GM19467 (cell line): ENCODE data around the gene RNF223.
"Not testable (repeated sequence)": the region's sequence is repeated elsewhere in the genome, so short reads cannot be mapped to it uniquely, and the experiment has no call there.

ENCODE experiments used
- ATAC-seq: cut with Tn5 transposase; IDR thresholded peaks from one replicate; pipeline ENCODE4 v1.9.1; 2021; ENCODE audit warnings: mild to moderate bottlenecking, moderate library complexity; ENCODE audit not compliant: unreplicated experiment

RNF223 gene

DNA sequence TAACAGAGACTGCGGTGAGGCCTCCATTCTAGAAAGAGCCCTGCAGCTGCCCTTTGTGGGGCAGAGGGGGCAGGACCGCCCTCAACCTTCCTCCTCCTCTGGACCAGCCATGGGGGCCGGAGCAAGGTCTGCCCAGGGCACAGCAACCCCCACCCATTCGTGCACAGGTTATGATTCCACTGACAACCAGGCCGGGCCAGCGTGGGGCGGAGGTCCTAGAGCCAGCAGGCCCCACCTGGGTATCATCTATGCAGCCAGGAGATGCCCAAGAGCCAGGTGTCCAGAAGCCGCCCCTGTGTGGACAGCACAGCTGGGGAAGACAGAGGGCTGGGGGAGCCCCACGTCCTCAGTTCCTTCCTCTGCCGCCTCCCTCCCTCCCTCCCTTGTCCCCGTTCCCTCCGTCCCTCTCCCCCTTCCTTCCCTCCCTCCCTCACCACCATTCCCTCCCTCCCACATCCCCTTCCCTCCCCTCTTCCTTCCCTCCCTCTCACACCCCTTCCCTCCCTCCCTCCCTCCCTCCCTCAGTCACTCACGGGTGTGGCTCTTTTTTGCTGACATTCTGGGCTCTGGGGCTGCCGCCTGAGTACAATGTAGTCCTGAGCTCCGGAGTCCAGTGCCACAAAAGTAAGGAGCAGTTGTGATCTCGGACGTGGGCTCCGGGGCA is 12.3 kb downstream of the RNF223 start:
- no peak for ATAC-seq

DNA sequence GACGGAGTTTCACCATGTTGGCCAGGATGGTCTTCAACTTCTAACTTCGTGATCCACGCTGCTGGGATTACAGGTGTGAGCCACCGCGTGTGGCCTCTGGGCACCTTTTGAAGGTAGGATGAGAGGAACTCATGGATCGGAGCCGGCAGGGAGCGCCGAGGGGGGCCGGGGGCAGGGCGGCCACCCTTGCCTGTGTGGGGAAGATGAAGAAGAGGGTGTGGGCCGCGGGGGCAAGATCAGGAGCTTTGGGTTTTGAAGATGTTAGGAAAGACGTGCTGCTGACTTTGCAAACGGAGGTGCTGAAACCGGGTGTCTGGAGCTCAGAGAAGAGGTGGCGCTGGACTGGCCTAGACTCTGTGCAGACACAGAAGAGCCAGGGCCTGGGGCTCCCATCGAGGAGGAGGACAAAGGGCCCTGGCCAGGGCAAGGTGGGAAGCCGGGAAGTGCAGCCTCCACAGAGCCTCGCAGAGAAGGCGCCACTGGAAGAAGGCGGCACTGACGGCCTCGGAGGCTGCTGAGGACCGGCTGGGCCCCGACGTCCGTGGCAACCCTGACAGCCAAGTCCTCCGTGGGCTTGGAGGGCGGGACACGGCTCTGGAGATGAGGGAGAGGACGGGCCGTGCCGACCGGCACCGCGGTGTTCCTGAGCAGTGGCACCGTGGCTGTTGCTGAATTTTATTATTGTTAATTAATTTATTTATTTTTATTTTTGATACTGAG is 13.7 kb downstream of the RNF223 start:
- ATAC-seq: no peak

DNA sequence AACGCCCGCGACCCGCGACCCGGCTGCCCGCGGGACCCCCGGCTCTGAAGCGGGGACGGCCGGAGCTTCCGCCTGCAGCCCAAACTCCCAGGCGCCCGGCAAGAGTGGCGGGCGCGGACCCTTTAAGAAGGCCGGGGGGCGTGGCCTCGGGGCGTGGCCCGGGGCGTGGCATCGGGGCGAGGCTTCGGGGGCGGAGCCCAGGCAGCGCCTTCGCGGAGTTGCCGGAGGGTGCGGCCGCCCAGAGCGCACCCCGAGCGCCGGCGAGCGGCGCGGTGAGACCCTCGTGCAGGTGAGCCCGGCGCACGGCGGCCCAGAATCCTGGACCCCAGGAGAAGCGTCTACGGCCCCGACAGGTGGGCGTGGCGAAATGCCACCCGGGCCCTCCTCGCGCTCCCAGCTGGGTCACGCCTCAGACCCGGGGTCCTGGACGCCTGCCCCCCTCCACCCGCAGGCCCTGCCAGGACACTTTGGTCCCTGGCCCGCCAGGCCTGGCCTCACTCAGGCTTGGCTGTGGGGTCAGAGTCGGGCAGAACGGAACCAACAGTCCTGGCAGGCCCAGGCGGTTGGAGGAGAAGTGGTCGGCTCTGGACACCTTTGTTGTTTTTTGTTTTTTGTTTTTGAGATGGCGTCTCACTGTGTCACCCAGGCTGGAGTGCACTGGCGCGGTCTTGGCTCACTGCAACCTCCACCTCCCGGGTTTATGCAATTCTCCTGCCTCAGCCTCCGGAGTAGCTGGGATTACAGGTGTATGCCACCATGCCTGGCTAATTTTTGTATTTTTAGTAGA is 14.4 kb downstream of the RNF223 start:
- ATAC-seq: peak; percentile 58

DNA sequence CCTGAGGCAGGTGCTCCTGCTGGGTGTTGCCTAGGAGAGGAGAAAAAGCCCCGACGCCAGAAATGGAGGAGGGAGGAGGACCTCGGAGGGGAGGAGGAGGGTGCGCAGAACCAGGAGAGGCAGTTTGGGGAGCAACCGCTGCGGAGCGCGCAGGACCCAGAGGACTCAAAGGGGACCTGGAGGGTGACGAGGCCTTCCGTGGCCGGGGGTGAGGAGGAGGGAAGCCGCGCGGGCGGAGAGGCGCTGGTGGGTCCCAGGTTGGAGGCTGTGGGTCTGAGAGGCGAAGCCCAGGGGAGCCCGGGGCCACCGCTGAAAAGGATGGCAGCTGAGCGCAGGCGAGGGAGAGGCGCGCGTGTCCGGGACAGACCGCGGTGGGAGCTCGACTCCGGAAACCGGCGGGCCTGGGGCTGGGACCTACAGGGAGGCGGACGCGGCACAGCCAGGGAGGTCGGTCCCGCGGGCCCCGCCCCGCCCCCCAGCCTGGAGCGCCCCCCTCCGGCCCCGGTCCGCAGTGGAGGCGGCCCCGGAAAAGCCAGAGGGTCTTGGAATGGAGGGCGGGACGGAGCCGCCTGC is 15.1 kb downstream of the RNF223 start:
- peak; percentile 22 for ATAC-seq

DNA sequence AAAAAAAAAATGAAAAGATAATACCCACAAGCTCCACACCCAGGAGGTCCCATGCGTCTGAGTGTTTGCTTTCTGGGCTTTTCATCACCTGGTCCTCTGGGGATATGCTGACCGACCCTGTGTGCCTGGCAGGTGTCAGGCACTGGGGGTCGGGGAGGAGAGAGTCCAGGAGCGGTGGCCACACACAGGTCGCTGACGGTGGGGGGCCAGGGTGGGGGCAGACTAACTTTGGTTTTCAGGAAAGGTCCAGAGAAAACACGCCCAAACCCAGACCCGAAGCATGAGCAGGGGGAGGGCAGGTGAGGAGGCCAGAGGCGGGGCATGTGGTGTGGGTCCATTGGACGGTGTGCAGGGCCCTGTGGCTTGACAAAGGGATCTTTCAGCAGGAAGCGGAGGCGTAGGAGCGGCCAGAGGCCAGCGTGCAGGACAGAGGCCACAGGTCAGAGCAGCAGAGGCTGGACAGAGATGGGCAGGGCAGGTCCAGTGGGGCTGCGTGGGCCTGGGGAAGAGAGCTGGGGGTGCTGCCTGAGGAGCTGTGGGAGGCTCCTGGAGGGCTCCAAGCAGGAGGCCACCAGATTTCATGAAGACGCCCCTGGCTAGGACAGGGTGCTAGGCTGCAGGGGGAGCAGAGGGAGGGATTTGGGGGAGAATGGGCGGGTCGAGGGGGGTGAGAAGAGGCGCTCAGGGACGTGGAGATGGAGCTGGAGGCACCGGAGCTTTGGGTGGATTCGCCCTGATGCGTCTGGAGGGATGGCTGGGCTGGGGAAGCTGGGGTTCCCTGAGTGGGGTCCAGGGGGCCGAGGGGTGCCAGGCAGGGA is 15.8 kb downstream of the RNF223 start:
- no peak for ATAC-seq

DNA sequence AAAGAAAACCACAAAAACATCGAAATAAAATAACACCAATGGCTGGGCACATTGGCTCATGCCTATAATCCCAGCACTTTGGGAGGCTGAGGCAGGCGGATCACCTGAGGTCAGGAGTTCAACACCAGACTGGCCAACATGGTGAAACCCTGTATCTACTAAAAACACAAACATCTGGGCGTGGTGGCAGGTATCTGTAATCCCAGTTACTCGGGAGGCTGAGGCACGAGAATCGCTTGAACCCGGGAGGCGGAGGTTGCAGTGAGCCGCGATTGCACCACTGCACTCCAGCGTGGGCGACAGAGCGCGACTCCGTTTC is 16.4 kb downstream of the RNF223 start:
- not testable (repeated sequence) for ATAC-seq

DNA sequence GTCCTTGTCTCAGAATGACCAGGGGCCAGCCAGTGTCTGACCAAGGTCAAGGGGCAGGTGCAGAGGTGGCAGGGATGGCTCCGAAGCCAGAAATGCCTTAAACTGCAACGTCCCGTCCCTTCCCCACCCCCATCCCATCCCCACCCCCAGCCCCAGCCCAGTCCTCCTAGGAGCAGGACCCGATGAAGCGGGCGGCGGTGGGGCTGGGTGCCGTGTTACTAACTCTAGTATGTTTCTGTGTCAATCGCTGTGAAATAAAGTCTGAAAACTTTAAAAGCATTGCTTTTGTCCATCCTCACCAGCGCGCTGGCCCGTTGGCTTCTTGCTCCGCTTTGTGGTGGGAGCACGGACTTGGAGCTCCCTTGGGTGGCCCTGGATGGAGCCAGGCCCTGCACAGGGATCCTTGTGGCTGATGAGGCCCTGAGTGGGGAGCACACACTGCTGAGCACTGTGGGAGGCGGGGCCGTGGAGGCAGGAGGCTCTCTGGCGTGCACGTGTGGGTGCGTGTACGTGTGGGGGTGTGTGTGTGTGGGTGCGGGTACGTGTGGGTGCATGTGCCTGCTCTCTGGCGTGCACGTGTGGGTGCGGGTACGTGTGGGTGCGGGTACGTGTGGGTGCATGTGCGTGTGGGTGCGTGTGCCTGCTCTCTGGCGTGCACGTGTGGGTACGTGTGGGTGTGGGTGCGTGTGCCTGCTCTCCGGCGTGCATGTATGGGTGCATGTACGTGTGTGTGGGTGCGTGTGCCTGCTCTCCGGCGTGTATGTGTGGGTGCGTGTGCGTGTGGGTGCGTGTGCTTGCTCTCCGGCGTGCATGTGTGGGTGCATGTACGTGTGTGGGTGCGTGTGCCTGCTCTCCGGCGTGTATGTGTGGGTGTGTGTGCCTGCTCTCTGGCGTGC is 18.0 kb downstream of the RNF223 start:
- ATAC-seq: no peak

DNA sequence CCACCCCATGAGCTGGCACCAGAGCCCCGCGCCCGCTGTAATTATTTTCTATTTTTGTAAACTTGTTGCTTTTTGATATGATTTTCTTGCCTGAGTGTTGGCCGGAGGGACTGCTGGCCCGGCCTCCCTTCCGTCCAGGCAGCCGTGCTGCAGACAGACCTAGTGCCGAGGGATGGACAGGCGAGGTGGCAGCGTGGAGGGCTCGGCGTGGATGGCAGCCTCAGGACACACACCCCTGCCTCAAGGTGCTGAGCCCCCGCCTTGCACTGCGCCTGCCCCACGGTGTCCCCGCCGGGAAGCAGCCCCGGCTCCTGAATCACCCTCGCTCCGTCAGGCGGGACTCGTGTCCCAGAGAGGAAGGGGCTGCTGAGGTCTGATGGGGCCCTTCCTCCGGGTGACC is 19.1 kb downstream of the RNF223 start:
- no peak for ATAC-seq

DNA sequence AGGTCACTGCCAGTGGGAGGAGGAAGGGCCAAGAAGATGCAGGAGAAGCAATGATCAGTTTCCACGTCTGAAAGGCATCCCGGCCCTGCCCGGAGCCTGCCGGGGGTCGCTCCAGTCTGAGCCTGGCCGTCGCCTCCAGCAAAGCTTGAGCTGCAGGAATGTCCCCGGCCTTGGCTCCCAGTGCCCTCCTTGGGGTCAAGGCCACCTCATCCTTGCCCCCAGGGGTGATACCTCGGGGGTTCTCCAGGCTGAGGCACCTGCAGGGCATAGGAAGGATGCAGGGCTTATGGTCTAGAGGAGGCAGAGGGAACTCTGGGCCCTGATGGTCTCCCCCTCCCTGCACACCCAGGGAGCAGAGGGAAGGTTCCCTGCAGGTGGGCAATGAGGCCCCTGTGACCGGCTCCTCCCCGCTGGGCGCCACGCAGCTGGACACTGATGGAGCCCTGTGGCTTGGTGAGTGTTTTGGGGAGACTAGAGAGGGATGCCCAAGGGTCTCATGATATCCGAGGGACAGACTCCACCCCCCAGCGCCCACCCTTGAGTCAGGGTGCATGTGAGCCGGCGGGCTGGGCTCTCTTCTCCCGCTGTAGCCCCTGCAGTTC is 19.9 kb downstream of the RNF223 start:
- ATAC-seq: no peak

DNA sequence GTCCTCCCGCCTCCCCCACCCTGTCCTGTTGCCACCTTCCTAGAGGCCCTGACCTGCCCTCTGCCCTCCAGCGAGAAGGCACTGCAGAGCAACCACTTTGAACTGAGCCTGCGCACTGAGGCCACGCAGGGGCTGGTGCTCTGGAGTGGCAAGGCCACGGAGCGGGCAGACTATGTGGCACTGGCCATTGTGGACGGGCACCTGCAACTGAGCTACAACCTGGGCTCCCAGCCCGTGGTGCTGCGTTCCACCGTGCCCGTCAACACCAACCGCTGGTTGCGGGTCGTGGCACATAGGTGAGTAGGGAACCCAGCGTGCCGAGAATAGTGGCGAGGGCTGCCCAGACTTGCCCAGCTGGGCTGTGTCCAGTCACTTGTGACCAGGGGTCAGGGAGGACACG is 20.4 kb downstream of the RNF223 start:
- ATAC-seq: no peak

DNA sequence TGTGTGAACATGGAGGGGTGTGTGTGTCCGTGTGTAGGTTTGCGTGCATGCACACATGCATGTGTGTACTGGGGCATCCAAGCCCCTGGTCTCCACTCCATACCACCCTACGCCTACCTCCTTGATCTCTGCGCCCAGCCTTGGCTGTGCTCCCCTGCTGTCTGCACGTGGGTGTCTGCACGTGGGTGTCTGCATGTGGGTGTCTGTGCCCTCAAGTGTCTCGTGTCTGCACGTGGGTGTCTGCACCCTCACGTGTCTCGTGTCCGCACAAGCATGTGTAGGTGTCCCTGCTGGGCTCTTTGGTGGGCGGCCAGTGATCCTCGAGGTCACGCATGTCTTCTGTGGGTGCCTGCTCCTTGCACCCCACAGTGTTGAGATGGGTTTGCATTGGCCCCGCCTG is 21.1 kb downstream of the RNF223 start:
- ATAC-seq: no peak

DNA sequence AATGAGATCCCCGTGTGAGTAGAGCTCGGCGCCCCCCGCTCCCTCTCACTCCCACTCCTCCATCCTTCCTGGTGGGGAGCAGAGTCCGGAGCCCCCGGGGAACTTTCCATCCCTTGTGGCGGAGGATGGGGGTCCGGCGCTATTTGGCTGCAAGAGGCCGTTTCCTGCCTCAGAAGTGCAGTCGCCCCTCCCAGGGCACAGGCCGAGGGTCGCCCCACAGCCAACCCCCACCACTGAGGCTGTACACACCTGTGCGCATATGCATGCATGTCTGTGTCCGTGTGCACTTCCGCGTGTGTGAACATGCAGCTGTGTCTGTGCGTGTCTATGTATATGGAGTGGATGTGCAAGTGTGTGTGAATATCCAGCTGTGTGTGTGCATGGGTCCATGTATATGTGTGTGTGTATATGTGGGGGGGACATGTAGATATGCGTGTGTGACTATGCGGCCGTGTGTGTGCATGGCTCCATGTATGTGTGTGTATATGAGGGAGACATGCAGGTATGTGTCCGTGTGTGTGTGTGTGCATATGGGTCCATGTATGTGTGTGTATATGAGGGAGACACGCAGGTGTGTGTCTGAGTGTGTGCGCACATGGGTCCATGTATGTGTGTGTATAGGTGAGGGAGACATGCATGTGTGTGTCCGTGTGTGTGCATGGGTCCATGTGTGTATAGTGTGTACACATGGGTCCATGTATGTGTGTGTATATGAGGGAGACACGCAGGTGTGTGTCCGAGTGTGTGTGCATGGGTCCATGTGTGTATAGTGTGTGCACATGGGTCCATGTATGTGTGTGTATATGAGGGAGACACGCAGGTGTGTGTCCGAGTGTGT is 21.9 kb downstream of the RNF223 start:
- no peak for ATAC-seq

DNA sequence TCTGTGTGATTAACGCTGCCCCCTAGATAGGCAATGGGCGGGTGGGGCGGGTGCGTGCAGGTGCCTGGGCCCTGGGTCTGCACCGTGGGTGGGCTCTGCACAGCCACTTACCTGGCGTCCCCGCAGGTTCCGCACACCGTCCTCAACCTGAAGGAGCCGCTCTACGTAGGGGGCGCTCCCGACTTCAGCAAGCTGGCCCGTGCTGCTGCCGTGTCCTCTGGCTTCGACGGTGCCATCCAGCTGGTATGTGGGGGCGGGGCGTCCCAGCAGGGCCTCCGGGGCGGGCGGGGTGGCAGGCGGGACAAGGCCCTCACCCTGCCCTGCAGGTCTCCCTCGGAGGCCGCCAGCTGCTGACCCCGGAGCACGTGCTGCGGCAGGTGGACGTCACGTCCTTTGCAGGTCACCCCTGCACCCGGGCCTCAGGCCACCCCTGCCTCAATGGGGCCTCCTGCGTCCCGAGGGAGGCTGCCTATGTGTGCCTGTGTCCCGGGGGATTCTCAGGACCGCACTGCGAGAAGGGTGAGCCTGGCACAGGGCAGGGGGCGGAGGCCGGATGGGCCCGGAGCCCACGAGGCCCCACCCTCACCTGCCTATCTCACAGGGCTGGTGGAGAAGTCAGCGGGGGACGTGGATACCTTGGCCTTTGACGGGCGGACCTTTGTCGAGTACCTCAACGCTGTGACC is 22.8 kb downstream of the RNF223 start:
- no peak for ATAC-seq

DNA sequence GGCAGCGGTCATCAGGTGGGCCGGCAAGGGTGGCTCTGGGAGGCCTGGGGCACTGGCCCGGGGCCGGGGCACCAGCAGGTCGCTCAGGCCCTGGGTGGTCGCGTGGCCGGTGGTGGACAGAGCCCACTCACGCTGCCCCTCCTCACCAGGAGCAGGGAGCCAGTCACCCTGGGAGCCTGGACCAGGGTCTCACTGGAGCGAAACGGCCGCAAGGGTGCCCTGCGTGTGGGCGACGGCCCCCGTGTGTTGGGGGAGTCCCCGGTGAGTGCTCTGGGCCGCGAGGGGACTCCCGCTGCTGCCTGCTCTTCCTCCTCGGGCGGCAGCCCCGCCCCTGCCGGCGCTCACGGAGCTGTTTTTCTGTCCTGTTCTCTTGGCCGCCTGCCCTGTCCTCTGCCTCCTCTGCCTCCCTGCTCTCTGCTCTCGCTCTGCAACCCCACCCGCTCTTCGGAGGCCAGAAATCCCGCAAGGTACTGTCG is 23.5 kb downstream of the RNF223 start:
- ATAC-seq: no peak

DNA sequence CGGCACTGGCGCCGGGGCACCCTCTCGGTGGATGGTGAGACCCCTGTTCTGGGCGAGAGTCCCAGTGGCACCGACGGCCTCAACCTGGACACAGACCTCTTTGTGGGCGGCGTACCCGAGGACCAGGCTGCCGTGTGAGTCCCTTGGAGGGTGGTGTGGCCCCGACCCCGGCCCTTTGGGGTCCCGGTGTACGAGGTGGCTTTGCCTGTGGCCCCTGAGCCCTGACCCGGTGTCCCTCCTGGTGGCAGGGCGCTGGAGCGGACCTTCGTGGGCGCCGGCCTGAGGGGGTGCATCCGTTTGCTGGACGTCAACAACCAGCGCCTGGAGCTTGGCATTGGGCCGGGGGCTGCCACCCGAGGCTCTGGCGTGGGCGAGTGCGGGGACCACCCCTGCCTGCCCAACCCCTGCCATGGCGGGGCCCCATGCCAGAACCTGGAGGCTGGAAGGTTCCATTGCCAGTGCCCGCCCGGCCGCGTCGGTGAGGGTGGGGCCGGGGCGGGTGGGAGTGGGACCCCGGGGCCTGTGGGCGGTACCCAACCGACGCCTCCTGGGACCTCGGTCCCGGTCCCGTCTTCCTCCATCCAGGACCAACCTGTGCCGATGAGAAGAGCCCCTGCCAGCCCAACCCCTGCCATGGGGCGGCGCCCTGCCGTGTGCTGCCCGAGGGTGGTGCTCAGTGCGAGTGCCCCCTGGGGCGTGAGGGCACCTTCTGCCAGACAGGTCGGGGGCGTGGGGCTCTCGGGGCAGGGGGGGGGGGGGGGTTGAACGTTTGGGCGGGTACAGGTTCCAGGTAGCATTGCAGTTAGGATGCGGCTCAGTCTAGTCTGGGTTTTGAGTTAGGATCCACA is 24.6 kb downstream of the RNF223 start:
- ATAC-seq: no peak

DNA sequence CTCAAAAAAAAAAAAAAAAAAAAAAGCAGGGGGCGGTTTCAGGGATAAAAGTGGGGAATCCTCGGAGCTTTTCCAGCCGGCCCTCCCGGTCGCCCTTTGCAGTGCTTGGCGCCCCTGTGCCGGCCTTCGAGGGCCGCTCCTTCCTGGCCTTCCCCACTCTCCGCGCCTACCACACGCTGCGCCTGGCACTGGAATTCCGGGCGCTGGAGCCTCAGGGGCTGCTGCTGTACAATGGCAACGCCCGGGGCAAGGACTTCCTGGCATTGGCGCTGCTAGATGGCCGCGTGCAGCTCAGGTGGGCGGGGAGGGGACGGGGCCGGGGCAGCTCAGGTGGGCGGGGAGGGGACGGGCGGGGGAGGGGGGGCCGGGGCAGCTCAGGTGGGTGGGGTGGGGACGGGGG is 25.3 kb downstream of the RNF223 start:
- no peak for ATAC-seq

DNA sequence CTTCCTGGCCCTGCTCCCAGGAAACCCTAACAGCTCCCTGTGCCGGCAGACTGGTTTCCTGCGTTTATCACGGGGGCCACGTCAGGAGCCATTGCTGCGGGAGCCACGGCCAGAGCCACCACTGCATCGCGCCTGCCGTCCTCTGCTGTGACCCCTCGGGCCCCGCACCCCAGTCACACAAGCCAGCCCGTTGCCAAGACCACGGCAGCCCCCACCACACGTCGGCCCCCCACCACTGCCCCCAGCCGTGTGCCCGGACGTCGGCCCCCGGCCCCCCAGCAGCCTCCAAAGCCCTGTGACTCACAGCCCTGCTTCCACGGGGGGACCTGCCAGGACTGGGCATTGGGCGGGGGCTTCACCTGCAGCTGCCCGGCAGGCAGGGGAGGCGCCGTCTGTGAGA is 26.1 kb downstream of the RNF223 start:
- ATAC-seq: no peak
